A549 treated with AZD9567 at 1 μM for 4 hours (cell line): ENCODE results near the gene PIP5K1B. TPM values are rescaled to one million over a fixed set of nuclear protein-coding genes. Genes with fewer than 3 reads are reported as not detected.

Source experiments
- total RNA-seq: library from RNA; stranded (reverse); fragments of 200-300 nt; extraction: Qiagen RNA extraction; gene quantifications from 5 replicates; pipeline ENCODE4 v1.2.3, GENCODE V29; 2022; ENCODE audit not compliant: insufficient read depth

The PIP5K1B gene, protein sequence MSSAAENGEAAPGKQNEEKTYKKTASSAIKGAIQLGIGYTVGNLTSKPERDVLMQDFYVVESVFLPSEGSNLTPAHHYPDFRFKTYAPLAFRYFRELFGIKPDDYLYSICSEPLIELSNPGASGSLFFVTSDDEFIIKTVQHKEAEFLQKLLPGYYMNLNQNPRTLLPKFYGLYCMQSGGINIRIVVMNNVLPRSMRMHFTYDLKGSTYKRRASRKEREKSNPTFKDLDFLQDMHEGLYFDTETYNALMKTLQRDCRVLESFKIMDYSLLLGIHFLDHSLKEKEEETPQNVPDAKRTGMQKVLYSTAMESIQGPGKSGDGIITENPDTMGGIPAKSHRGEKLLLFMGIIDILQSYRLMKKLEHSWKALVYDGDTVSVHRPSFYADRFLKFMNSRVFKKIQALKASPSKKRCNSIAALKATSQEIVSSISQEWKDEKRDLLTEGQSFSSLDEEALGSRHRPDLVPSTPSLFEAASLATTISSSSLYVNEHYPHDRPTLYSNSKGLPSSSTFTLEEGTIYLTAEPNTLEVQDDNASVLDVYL
- 0.02 TPM in 1 of 5 replicates, not detected in the others for total RNA-seq

DNA sequence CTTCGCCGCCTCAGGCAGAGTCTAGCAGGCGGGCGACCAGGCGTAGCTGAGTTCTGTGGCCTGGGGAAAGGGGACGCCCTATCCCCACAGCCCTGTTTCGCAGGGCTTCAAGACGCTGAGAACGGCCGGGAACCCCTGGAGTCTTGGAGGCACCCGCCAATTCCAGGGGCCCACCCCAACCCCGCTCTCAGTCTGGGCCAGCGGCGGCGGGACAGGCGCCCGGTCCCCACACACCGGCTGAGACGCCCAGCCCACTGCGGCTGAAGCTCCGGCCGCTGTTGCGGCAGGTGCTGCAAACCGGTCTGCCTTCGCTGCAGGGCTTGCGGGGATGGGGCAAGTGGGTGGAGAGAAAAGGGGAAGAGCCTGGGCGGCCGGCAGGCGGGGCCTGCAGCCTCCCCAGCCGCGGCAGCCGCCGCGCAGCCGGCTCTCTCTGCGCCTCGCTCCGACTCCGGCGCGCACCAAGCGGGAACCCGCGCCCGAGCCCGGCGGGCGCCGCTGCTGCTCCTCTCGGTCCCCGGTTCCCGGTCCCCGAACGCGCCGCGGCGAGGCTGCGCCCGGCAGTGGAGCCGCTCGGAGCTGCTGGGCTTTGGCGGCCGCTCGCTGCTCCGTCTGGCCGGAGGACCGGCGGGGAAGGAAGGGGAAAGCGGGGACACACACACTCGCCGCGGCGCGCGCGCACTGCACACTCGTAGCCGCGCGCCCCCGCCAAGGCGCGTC is at the start of gene PIP5K1B:
PIP5K1B (plus strand) TSS at position 427 of the 717 bp plus-strand sequence. CDS start 117,375 bp downstream, outside the sequence.

DNA sequence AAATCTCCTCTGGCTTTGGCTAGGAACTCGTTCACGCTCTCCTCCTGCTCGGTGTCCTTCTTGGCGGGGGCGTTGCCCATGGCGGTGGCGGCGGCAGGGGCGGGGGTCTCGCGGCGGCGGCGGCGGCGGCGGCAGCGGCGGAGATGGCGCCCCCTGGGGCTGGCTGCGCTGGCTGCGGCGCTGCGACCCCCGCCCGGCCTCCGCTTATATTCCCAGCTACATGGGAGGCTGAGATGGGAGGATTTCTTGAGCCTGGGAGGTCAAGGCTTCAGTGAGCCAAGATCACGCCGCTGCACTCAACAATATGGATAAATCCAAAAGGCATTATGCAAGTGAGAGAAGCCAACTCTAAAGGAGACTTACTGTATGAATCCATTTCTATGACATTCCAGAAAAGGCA is 309.0 kb downstream of the PIP5K1B start, which contains the start of gene PRKACG:
PRKACG (minus strand) TSS at position 101 of the 400 bp plus-strand sequence; CDS start at position 80, 21 bp downstream.

DNA sequence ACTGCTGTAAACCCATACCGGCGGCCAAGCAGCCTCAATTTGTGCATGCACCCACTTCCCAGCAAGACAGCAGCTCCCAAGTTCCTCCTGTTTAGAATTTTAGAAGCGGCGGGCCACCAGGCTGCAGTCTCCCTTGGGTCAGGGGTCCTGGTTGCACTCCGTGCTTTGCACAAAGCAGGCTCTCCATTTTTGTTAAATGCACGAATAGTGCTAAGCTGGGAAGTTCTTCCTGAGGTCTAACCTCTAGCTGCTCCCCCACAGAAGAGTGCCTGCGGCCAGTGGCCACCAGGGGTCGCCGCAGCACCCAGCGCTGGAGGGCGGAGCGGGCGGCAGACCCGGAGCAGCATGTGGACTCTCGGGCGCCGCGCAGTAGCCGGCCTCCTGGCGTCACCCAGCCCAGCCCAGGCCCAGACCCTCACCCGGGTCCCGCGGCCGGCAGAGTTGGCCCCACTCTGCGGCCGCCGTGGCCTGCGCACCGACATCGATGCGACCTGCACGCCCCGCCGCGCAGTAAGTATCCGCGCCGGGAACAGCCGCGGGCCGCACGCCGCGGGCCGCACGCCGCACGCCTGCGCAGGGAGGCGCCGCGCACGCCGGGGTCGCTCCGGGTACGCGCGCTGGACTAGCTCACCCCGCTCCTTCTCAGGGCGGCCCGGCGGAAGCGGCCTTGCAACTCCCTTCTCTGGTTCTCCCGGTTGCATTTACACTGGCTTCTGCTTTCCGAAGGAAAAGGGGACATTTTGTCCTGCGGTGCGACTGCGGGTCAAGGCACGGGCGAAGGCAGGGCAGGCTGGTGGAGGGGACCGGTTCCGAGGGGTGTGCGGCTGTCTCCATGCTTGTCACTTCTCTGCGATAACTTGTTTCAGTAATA is 330.6 kb downstream of the PIP5K1B start, which contains the start of gene FXN:
FXN (plus strand) TSS at position 315 of the 871 bp plus-strand sequence; CDS start at position 346, 31 bp downstream.

Other genes starting within 250 kb of the PIP5K1B start
- not detected in 5 replicates for gene TMEM252, start 164.4 kb upstream of the PIP5K1B start, total RNA-seq